ENCODE data around the gene PNPLA3.
"Not testable (repeated sequence)": the region's sequence is repeated elsewhere in the genome, so short reads cannot be mapped to it uniquely, and the experiment has no call there.

Gene PNPLA3

GRCh38 chr22:43901976-43902643, 21.5 kb upstream of the PNPLA3 start:
- no peak overlapping the region for H3K4me3 ChIP-seq (ENCODE audit: low read length)
- no peaks in the 10 kb centered on the region for H3K27me3 ChIP-seq (ENCODE audit: control insufficient read depth, low read length)
- H3F3A ChIP-seq (ENCODE audit: control insufficient read depth, insufficient read depth), result no peaks in the 10 kb centered on the region
- no peaks in the 10 kb centered on the region for H3K9me2 ChIP-seq (replicated peaks; ENCODE audit: control insufficient read depth, low read length)
- no peak for TF ChIP-seq EZH2phosphoT487 (IDR thresholded peaks at IDR 0.05; ENCODE audit: borderline replicate concordance, low read length)
- TF ChIP-seq, protein P1, sequence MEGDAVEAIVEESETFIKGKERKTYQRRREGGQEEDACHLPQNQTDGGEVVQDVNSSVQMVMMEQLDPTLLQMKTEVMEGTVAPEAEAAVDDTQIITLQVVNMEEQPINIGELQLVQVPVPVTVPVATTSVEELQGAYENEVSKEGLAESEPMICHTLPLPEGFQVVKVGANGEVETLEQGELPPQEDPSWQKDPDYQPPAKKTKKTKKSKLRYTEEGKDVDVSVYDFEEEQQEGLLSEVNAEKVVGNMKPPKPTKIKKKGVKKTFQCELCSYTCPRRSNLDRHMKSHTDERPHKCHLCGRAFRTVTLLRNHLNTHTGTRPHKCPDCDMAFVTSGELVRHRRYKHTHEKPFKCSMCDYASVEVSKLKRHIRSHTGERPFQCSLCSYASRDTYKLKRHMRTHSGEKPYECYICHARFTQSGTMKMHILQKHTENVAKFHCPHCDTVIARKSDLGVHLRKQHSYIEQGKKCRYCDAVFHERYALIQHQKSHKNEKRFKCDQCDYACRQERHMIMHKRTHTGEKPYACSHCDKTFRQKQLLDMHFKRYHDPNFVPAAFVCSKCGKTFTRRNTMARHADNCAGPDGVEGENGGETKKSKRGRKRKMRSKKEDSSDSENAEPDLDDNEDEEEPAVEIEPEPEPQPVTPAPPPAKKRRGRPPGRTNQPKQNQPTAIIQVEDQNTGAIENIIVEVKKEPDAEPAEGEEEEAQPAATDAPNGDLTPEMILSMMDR (IDR thresholded peaks at IDR 0.05; ENCODE audit: low read depth, low read length, poor library complexity, severe bottlenecking), result no peak
- no peaks in the 10 kb centered on the region for H4K20me1 ChIP-seq (ENCODE audit: control insufficient read depth, insufficient read depth, low read depth, low read length)
- no peaks in the 10 kb centered on the region for H3K4me1 ChIP-seq (ENCODE audit: control insufficient read depth, low read length)
- H3K4me2 ChIP-seq (ENCODE audit: low read length), result no peak overlapping the region
- H3K79me2 ChIP-seq (ENCODE audit: control insufficient read depth, low read length), result no peaks in the 10 kb centered on the region
- no peaks in the 10 kb centered on the region for H3K36me3 ChIP-seq (ENCODE audit: control insufficient read depth, low read length)
- no peak overlapping the region for H3K27ac ChIP-seq (ENCODE audit: low read depth, low read length)
- no peaks in the 10 kb centered on the region for H3K9me3 ChIP-seq (ENCODE audit: control insufficient read depth, insufficient read depth, low read length)

- not testable (repeated sequence) for H3K9me2 ChIP-seq (replicated peaks; ENCODE audit: control insufficient read depth, low read length); H3K27me3 ChIP-seq (ENCODE audit: control insufficient read depth, low read length); H3K36me3 ChIP-seq (ENCODE audit: control insufficient read depth, low read length); H3K27ac ChIP-seq (ENCODE audit: low read depth, low read length); H4K20me1 ChIP-seq (ENCODE audit: control insufficient read depth, insufficient read depth, low read depth, low read length); H3F3A ChIP-seq (ENCODE audit: control insufficient read depth, insufficient read depth); H3K4me2 ChIP-seq (ENCODE audit: low read length); H3K79me2 ChIP-seq (ENCODE audit: control insufficient read depth, low read length); H3K9me3 ChIP-seq (ENCODE audit: control insufficient read depth, insufficient read depth, low read length); H3K4me1 ChIP-seq (ENCODE audit: control insufficient read depth, low read length); H3K4me3 ChIP-seq (ENCODE audit: low read length)
Measured at GRCh38 chr22:43903033-43903432, 20.6 kb upstream of the PNPLA3 start.

- not testable (repeated sequence) for H3K4me1 ChIP-seq (ENCODE audit: control insufficient read depth, low read length); H4K20me1 ChIP-seq (ENCODE audit: control insufficient read depth, insufficient read depth, low read depth, low read length); H3K9me2 ChIP-seq (replicated peaks; ENCODE audit: control insufficient read depth, low read length); H3K4me2 ChIP-seq (ENCODE audit: low read length); H3K27ac ChIP-seq (ENCODE audit: low read depth, low read length); H3K9me3 ChIP-seq (ENCODE audit: control insufficient read depth, insufficient read depth, low read length); H3K79me2 ChIP-seq (ENCODE audit: control insufficient read depth, low read length); H3F3A ChIP-seq (ENCODE audit: control insufficient read depth, insufficient read depth); H3K27me3 ChIP-seq (ENCODE audit: control insufficient read depth, low read length); H3K36me3 ChIP-seq (ENCODE audit: control insufficient read depth, low read length); H3K4me3 ChIP-seq (ENCODE audit: low read length)
Measured at GRCh38 chr22:43904412-43904811, 19.2 kb upstream of the PNPLA3 start.

- Histone ChIP-seq H3K27me3 (ENCODE audit: control insufficient read depth, low read length) (no peaks in the 10 kb centered on the region), H3K4me2 (ENCODE audit: low read length) (no peak overlapping the region), H3K9me3 (ENCODE audit: control insufficient read depth, insufficient read depth, low read length) (no peaks in the 10 kb centered on the region), H3K4me3 (ENCODE audit: low read length) (no peak overlapping the region), H3K27ac (ENCODE audit: low read depth, low read length) (no peak overlapping the region), H4K20me1 (ENCODE audit: control insufficient read depth, insufficient read depth, low read depth, low read length) (no peaks in the 10 kb centered on the region), H3F3A (ENCODE audit: control insufficient read depth, insufficient read depth) (no peaks in the 10 kb centered on the region), H3K9me2 (replicated peaks; ENCODE audit: control insufficient read depth, low read length) (no peaks in the 10 kb centered on the region), H3K36me3 (ENCODE audit: control insufficient read depth, low read length) (no peaks in the 10 kb centered on the region), H3K79me2 (ENCODE audit: control insufficient read depth, low read length) (no peaks in the 10 kb centered on the region), H3K4me1 (ENCODE audit: control insufficient read depth, low read length) (no peaks in the 10 kb centered on the region)
- TF ChIP-seq, protein P1 (IDR thresholded peaks at IDR 0.05; ENCODE audit: low read depth, low read length, poor library complexity, severe bottlenecking), result no peak
- TF ChIP-seq EZH2phosphoT487 (IDR thresholded peaks at IDR 0.05; ENCODE audit: borderline replicate concordance, low read length), result no peak
Measured at GRCh38 chr22:43905681-43906080, 17.9 kb upstream of the PNPLA3 start.
